WTC11 (cell line): Measurements from ENCODE around the gene M1AP. TPM values are rescaled to one million over a fixed set of nuclear protein-coding genes. Genes with fewer than 3 reads are reported as not detected.
A peak's percentile ranks its signal among the peaks of the same experiment; 100 is the strongest.

Experiments
- AFF4 ChIP-seq: sonication (generic); formaldehyde crosslinking; IDR thresholded peaks from 2 replicates; pipeline ENCODE4 v1.8.1; 2023; ENCODE audit warnings: mild to moderate bottlenecking, missing genetic modification reagents, borderline replicate concordance
- CBFB ChIP-seq: sonication (generic); formaldehyde crosslinking; IDR thresholded peaks from 2 replicates; pipeline ENCODE4 v1.8.1; 2022; ENCODE audit warnings: mild to moderate bottlenecking, low read depth, missing genetic modification reagents
- CREM ChIP-seq: sonication (generic); formaldehyde crosslinking; IDR thresholded peaks from 2 replicates; pipeline ENCODE4 v1.8.1; 2022; ENCODE audit warnings: mild to moderate bottlenecking, missing genetic modification reagents, moderate library complexity
- EMX1 ChIP-seq: fragments of 250-450 bp; sonication (Bioruptor Pico); IDR thresholded peaks from 2 replicates; pipeline ENCODE4 v1.8.0; 2021; ENCODE audit warnings: mild to moderate bottlenecking
- ERG ChIP-seq: fragments of 250-450 bp; sonication (Bioruptor Pico); IDR thresholded peaks from 2 replicates; pipeline ENCODE4 v1.8.0; 2021; ENCODE audit warnings: mild to moderate bottlenecking
- FOXP1 ChIP-seq: sonication (generic); formaldehyde crosslinking; IDR thresholded peaks from 2 replicates; pipeline ENCODE4 v1.8.0; 2022; ENCODE audit warnings: missing genetic modification reagents, mild to moderate bottlenecking, moderate library complexity, borderline replicate concordance
- GABPB1 ChIP-seq: sonication (generic); formaldehyde crosslinking; IDR thresholded peaks from 2 replicates; pipeline ENCODE4 v1.8.1; 2023; ENCODE audit warnings: mild to moderate bottlenecking, missing genetic modification reagents
- GRHL2 ChIP-seq: fragments of 250-450 bp; sonication (Bioruptor Pico); IDR thresholded peaks from 2 replicates; pipeline ENCODE4 v1.8.0; 2022; ENCODE audit warnings: mild to moderate bottlenecking, moderate library complexity; ENCODE audit not compliant: insufficient replicate concordance, severe bottlenecking
- HMGA2 ChIP-seq: fragments of 250-450 bp; sonication (Bioruptor Pico); IDR thresholded peaks from 2 replicates; pipeline ENCODE4 v1.4.0; 2021; ENCODE audit warnings: mild to moderate bottlenecking, moderate library complexity
- KAT7 ChIP-seq: sonication (generic); formaldehyde crosslinking; IDR thresholded peaks from 2 replicates; pipeline ENCODE4 v1.8.1; 2023; ENCODE audit warnings: missing genetic modification reagents, mild to moderate bottlenecking, borderline replicate concordance
- MAX ChIP-seq: sonication (generic); formaldehyde crosslinking; IDR thresholded peaks from 2 replicates; pipeline ENCODE4 v1.8.0; 2022; ENCODE audit warnings: mild to moderate bottlenecking, missing genetic modification reagents
- NFATC4 ChIP-seq: fragments of 250-450 bp; sonication (Bioruptor Pico); IDR thresholded peaks from 2 replicates; pipeline ENCODE4 v1.9.0; 2021; ENCODE audit warnings: mild to moderate bottlenecking
- TEAD4 ChIP-seq: sonication (generic); formaldehyde crosslinking; IDR thresholded peaks from 2 replicates; pipeline ENCODE4 v1.8.0; 2022; ENCODE audit warnings: mild to moderate bottlenecking, missing genetic modification reagents
- USF1 ChIP-seq: sonication (generic); formaldehyde crosslinking; IDR thresholded peaks from 2 replicates; pipeline ENCODE4 v1.8.0; 2022; ENCODE audit warnings: mild to moderate bottlenecking, missing genetic modification reagents
- ZMAT4 ChIP-seq: fragments of 250-450 bp; sonication (Bioruptor Pico); IDR thresholded peaks from 2 replicates; pipeline ENCODE4 v1.9.0; 2021; ENCODE audit warnings: mild to moderate bottlenecking
- ZNF263 ChIP-seq: sonication (generic); formaldehyde crosslinking; IDR thresholded peaks from 2 replicates; pipeline ENCODE4 v1.8.1; 2022; ENCODE audit warnings: low read depth, mild to moderate bottlenecking, moderate library complexity, missing genetic modification reagents
- ZSCAN18 ChIP-seq: fragments of 250-450 bp; sonication (Bioruptor Pico); IDR thresholded peaks from 2 replicates; pipeline ENCODE4 v2.1.2; 2022; ENCODE audit warnings: mild to moderate bottlenecking, moderate library complexity
- total RNA-seq: library from RNA; stranded (reverse); gene quantifications from 3 replicates; pipeline ENCODE4 v1.2.3, GENCODE V29; 2021
- TF ChIP-seq, protein P1 (sequence below): fragments of 250-450 bp; sonication (Bioruptor Pico); IDR thresholded peaks from 2 replicates; pipeline ENCODE4 v1.9.0; 2021; ENCODE audit warnings: moderate library complexity, mild to moderate bottlenecking, inconsistent platforms, borderline replicate concordance
- TF ChIP-seq, protein P2 (sequence below): sonication (generic); formaldehyde crosslinking; IDR thresholded peaks from 2 replicates; pipeline ENCODE4 v1.8.1; 2023; ENCODE audit warnings: mild to moderate bottlenecking, missing genetic modification reagents, moderate library complexity
- TF ChIP-seq, protein P3 (sequence below): fragments of 250-450 bp; sonication (Bioruptor Pico); conservative IDR thresholded peaks from 2 replicates; pipeline ENCODE4 v1.9.0; 2021; ENCODE audit warnings: mild to moderate bottlenecking
- TF ChIP-seq, protein P4 (sequence below): sonication (generic); formaldehyde crosslinking; IDR thresholded peaks from 2 replicates; pipeline ENCODE4 v1.8.1; 2023; ENCODE audit warnings: mild to moderate bottlenecking, moderate library complexity, missing genetic modification reagents
- TF ChIP-seq, protein P5 (sequence below): sonication (generic); formaldehyde crosslinking; IDR thresholded peaks from 2 replicates; pipeline ENCODE4 v1.8.0; 2023; ENCODE audit warnings: missing genetic modification reagents

The M1AP gene
- total RNA-seq, 1 experiment from 2014 or later, result 5.9 TPM

DNA sequence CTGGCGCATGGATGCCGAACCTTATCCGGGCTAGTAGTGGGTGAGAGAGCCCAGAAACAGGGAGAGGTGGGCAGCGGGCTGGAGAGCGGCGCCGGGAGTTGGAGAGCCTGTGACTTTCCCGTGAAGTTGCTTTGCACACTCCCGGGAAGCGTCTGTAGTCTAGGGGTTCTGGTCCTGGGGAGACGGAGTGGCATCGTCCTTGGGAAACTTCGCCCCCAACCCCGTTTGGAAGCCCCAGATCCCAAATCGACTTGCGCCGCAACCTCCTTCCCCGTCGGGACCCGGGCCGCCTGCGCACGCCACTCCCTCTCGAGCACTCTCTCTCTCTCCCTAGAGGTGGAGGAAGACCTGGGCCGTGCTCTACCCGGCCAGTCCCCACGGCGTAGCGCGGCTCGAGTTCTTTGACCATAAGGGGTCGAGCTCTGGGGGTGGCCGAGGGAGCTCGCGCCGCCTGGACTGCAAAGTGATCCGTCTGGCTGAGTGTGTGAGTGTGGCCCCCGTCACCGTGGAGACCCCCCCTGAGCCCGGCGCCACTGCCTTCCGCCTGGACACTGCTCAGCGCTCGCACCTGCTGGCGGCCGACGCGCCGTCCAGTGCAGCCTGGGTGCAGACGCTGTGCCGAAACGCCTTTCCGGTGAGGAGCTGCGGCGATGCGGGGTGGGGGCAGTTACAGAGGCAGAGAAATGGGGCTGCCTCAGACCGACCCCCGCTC, 93.2 kb downstream of the M1AP start (continued):
- no peak for TF ChIP-seq AFF4 (CRISPR knock-in tag)
- TF ChIP-seq GRHL2 (CRISPR knock-in tag), result no peak
- TF ChIP-seq, protein P1, sequence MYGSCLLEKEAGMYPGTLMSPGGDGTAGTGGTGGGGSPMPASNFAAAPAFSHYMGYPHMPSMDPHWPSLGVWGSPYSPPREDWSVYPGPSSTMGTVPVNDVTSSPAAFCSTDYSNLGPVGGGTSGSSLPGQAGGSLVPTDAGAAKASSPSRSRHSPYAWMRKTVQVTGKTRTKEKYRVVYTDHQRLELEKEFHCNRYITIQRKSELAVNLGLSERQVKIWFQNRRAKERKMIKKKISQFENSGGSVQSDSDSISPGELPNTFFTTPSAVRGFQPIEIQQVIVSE (CRISPR knock-in tag), result no peak
- TF ChIP-seq GABPB1 (CRISPR knock-in tag), result no peak
- TF ChIP-seq, protein P2, sequence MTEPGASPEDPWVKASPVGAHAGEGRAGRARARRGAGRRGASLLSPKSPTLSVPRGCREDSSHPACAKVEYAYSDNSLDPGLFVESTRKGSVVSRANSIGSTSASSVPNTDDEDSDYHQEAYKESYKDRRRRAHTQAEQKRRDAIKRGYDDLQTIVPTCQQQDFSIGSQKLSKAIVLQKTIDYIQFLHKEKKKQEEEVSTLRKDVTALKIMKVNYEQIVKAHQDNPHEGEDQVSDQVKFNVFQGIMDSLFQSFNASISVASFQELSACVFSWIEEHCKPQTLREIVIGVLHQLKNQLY (CRISPR knock-in tag), result no peak
- no peak for TF ChIP-seq USF1 (CRISPR knock-in tag)
- 0 out of 2 replicates have a peak, but pooled peaks have one; percentile 33 for TF ChIP-seq NFATC4 (CRISPR knock-in tag)
- TF ChIP-seq HMGA2, result no peak
- TF ChIP-seq FOXP1, result peak; percentile 33; the same call in 1 of the 2 replicates
- TF ChIP-seq TEAD4 (CRISPR knock-in tag), result no peak
- no peak for TF ChIP-seq ERG (CRISPR knock-in tag)
- 0 out of 2 replicates have a peak, but pooled peaks have one; percentile 53 for TF ChIP-seq KAT7 (CRISPR knock-in tag)
- TF ChIP-seq, protein P3, sequence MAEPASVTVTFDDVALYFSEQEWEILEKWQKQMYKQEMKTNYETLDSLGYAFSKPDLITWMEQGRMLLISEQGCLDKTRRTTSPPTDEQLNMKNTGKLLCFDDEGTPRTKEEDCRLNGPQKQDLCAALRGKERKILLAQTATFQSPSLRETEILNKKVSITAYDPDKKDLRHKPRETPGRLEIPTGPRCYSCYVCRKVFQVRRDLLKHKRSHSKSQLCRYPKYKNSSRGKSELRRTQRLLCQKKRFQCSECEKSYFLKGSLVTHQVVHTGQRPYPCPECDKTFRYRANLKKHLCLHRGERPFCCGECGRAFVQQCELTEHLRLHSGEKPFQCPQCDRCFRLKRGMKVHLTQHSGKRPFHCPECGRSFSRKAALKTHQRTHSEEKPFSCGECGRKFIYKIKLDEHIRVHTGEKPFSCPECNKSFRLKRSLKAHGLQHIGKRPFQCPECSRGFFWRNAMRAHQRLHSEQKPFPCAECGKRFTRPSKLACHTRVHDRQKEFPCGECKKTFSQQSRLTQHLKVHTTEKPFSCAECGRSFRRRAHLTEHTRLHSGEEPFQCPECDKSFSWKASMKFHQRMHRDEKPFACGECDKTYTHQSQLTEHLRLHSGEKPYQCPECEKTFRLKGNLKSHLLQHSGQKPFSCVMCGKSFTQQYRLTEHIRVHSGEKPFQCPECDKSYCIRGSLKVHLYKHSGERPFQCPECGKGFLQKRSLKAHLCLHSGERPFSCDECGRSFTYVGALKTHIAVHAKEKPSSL (CRISPR knock-in tag), result no peak
- peak; percentile 77 for TF ChIP-seq MAX (CRISPR knock-in tag)
- no peak for TF ChIP-seq CBFB (CRISPR knock-in tag)
- TF ChIP-seq, protein P4, sequence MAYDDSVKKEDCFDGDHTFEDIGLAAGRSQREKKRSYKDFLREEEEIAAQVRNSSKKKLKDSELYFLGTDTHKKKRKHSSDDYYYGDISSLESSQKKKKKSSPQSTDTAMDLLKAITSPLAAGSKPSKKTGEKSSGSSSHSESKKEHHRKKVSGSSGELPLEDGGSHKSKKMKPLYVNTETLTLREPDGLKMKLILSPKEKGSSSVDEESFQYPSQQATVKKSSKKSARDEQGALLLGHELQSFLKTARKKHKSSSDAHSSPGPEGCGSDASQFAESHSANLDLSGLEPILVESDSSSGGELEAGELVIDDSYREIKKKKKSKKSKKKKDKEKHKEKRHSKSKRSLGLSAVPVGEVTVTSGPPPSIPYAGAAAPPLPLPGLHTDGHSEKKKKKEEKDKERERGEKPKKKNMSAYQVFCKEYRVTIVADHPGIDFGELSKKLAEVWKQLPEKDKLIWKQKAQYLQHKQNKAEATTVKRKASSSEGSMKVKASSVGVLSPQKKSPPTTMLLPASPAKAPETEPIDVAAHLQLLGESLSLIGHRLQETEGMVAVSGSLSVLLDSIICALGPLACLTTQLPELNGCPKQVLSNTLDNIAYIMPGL (CRISPR knock-in tag), result peak; percentile 37; the same call in 1 of the 2 replicates
- TF ChIP-seq ZMAT4 (CRISPR knock-in tag), result no peak
- no peak for TF ChIP-seq ZSCAN18 (CRISPR knock-in tag)
- TF ChIP-seq CREM (CRISPR knock-in tag), result no peak
- TF ChIP-seq, protein P5, sequence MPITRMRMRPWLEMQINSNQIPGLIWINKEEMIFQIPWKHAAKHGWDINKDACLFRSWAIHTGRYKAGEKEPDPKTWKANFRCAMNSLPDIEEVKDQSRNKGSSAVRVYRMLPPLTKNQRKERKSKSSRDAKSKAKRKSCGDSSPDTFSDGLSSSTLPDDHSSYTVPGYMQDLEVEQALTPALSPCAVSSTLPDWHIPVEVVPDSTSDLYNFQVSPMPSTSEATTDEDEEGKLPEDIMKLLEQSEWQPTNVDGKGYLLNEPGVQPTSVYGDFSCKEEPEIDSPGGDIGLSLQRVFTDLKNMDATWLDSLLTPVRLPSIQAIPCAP, result no peak
- TF ChIP-seq EMX1 (CRISPR knock-in tag), result no peak
- no peak for TF ChIP-seq ZNF263
